ENCODE results near the gene CHP1.
"Not testable (repeated sequence)": the region's sequence is repeated elsewhere in the genome, so short reads cannot be mapped to it uniquely, and the experiment has no call there.

Gene CHP1

DNA sequence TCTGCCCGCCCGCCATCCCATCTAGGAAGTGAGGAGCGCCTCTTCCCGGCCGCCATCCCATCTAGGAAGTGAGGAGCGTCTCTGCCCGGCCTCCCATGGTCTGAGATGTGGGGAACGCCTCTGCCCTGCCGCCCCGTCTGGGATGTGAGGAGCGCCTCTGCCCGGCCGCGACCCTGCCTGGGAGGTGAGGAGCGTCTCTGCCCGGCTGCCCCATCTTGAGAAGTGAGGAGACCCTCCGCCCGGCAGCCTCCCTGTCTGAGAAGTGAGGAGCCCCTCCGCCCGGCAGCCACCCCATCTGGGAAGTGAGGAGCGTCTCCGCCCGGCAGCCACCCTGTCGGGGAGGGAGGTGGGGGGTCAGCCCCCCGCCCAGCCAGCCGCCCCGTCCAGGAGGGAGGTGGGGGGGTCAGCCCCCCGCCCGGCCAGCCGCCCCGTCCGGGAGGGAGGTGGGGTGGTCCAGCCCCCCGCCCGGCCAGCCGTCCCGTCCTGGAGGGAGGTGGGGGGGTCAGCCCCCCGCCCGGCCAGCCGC lies 89.8 kb downstream of the CHP1 start:
- H2BK12ac ChIP-seq (ENCODE audit: low read length in 2 of 2); H2AFZ ChIP-seq (ENCODE audit: low read depth, low read length); H2BK5ac ChIP-seq (ENCODE audit: low read depth, low read length, poor library complexity, severe bottlenecking); H3K9me3 ChIP-seq (ENCODE audit: control insufficient read depth, low read length); H4K91ac ChIP-seq (ENCODE audit: low read length); H3K18ac ChIP-seq (ENCODE audit: low read depth in 1 of 2, low read length in 2 of 2); H3K4ac ChIP-seq (ENCODE audit: low read depth in 1 of 2, low read length in 2 of 2); H3K9ac ChIP-seq (ENCODE audit: low read length); H3K14ac ChIP-seq (ENCODE audit: low read length in 2 of 2); H3K79me1 ChIP-seq (replicated peaks; ENCODE audit: low read length, poor library complexity, severe bottlenecking); H3K4me1 ChIP-seq (ENCODE audit: control insufficient read depth, insufficient read depth, low read depth, low read length); H3K4me2 ChIP-seq (ENCODE audit: low read length, poor library complexity, severe bottlenecking); DNase-seq; H3K27me3 ChIP-seq (ENCODE audit: control insufficient read depth in 1 of 2, insufficient read depth in 1 of 2, low read length in 2 of 2); H2AK5ac ChIP-seq (ENCODE audit: low read length, severe bottlenecking); H3K36me3 ChIP-seq (ENCODE audit: control insufficient read depth in 1 of 2, insufficient read depth in 2 of 2, low read depth in 1 of 2, low read length in 2 of 2); H3K23ac ChIP-seq (ENCODE audit: low read length in 2 of 2); H3K4me3 ChIP-seq (ENCODE audit: insufficient read depth in 1 of 2, low read depth in 1 of 2, low read length in 2 of 2); H3K27ac ChIP-seq (ENCODE audit: low read length, poor library complexity, severe bottlenecking); H4K8ac ChIP-seq (ENCODE audit: low read length); H2BK15ac ChIP-seq (ENCODE audit: low read depth, poor library complexity, severe bottlenecking); H2BK120ac ChIP-seq (ENCODE audit: low read depth, low read length): not testable (repeated sequence)
- 100% methylated on average over 15 of the region's 39 CpGs for WGBS

DNA sequence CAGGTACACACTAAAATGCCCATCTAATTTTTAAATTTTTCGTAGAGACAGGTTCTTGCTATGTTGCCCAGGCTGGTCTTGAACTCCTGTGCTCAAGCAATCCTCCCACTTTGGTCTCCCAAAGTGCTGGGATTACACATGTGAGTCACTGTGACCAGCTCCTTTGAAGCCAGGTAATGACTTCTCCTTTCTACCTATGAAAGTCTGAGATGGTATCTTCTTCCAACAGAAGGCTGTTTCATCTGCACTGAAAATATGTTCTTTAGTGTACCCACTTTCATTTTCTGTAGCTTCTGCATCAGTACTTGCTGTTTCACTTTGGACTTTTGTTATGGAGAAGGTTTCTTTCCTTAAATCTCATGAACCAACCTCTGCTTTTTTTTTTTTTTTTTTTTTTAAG lies 92.5 kb downstream of the CHP1 start:
- no peak overlapping the region for H3K14ac ChIP-seq (ENCODE audit: low read length in 2 of 2)
- 97% methylated on average over 1 of the region's 1 CpG for WGBS
- no peak overlapping the region for H3K23ac ChIP-seq (ENCODE audit: low read length in 2 of 2)

DNA sequence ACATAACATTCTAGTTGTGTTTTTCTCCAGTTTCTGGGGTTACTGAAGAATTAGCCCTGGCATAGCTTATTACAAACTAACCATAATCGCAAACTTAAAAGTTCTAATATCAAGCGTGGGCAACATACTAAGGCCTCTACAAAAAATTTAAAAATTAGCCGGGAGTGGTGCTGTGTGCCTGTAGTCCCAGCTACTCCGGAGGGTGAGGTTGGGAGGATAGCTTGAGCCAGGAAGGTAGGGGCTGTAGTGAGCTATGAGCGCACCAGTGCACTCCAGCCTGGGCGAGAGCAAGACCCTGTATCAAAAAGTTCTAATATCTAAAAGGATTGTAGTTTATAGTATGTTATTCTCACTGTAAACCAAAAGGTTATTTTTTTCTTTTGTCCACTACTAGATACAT lies 100.2 kb downstream of the CHP1 start:
- 68% methylated on average over 4 of the region's 6 CpGs for WGBS

More for the DNA sequence above, 92.5 kb downstream of the CHP1 start:
- Histone ChIP-seq H3K36me3 (ENCODE audit: control insufficient read depth in 1 of 2, insufficient read depth in 2 of 2, low read depth in 1 of 2, low read length in 2 of 2) (peaks cover 0 to 5% of the 10 kb centered on the region in 2 experiments), H3K9me3 (ENCODE audit: control insufficient read depth, low read length) (no peaks in the 10 kb centered on the region), H3K18ac (ENCODE audit: low read depth in 1 of 2, low read length in 2 of 2) (no peak overlapping the region), H3K4me1 (ENCODE audit: control insufficient read depth, insufficient read depth, low read depth, low read length) (peaks cover 1% of the 10 kb centered on the region), H3K27ac (ENCODE audit: low read length, poor library complexity, severe bottlenecking) (no peak overlapping the region), H2BK12ac (ENCODE audit: low read length in 2 of 2) (no peak overlapping the region), H4K8ac (ENCODE audit: low read length) (no peak overlapping the region), H4K91ac (ENCODE audit: low read length) (no peak overlapping the region), H3K4ac (ENCODE audit: low read depth in 1 of 2, low read length in 2 of 2) (no peak overlapping the region), H2BK5ac (ENCODE audit: low read depth, low read length, poor library complexity, severe bottlenecking) (no peak overlapping the region), H2BK120ac (ENCODE audit: low read depth, low read length) (no peak overlapping the region), H3K79me1 (replicated peaks; ENCODE audit: low read length, poor library complexity, severe bottlenecking) (no peaks in the 10 kb centered on the region), H3K27me3 (ENCODE audit: control insufficient read depth in 1 of 2, insufficient read depth in 1 of 2, low read length in 2 of 2) (no peaks in the 10 kb centered on the region), H3K4me3 (ENCODE audit: insufficient read depth in 1 of 2, low read depth in 1 of 2, low read length in 2 of 2) (no peak overlapping the region), H2BK15ac (ENCODE audit: low read depth, poor library complexity, severe bottlenecking) (no peak overlapping the region), H2AK5ac (ENCODE audit: low read length, severe bottlenecking) (no peak overlapping the region), H3K9ac (ENCODE audit: low read length) (no peak overlapping the region), H3K4me2 (ENCODE audit: low read length, poor library complexity, severe bottlenecking) (no peak overlapping the region), H2AFZ (ENCODE audit: low read depth, low read length) (no peak overlapping the region)
- no peak for DNase-seq

More for the DNA sequence above, 100.2 kb downstream of the CHP1 start:
- Histone ChIP-seq H3K18ac (ENCODE audit: low read depth in 1 of 2, low read length in 2 of 2) (no peak overlapping the region), H3K4me2 (ENCODE audit: low read length, poor library complexity, severe bottlenecking) (peak overlapping the region; percentile 23), H3K9ac (ENCODE audit: low read length) (peak overlapping the region; percentile 84), H3K9me3 (ENCODE audit: control insufficient read depth, low read length) (no peaks in the 10 kb centered on the region), H3K27me3 (ENCODE audit: control insufficient read depth in 1 of 2, insufficient read depth in 1 of 2, low read length in 2 of 2) (no peaks in the 10 kb centered on the region), H3K79me1 (replicated peaks; ENCODE audit: low read length, poor library complexity, severe bottlenecking) (peaks cover 3% of the 10 kb centered on the region), H2AFZ (ENCODE audit: low read depth, low read length) (peak overlapping the region; percentile 63), H2BK120ac (ENCODE audit: low read depth, low read length) (no peak overlapping the region), H4K91ac (ENCODE audit: low read length) (no peak overlapping the region), H4K8ac (ENCODE audit: low read length) (peak overlapping the region; percentile 76), H2BK15ac (ENCODE audit: low read depth, poor library complexity, severe bottlenecking) (no peak overlapping the region), H2BK5ac (ENCODE audit: low read depth, low read length, poor library complexity, severe bottlenecking) (no peak overlapping the region), H3K14ac (ENCODE audit: low read length in 2 of 2) (no peak overlapping the region), H3K4me3 (ENCODE audit: insufficient read depth in 1 of 2, low read depth in 1 of 2, low read length in 2 of 2) (peak overlapping the region in 1 of 2 experiments; percentile 98), H3K27ac (ENCODE audit: low read length, poor library complexity, severe bottlenecking) (no peak overlapping the region), H3K23ac (ENCODE audit: low read length in 2 of 2) (no peak overlapping the region), H3K4me1 (ENCODE audit: control insufficient read depth, insufficient read depth, low read depth, low read length) (peaks cover 6% of the 10 kb centered on the region), H3K4ac (ENCODE audit: low read depth in 1 of 2, low read length in 2 of 2) (no peak overlapping the region), H2BK12ac (ENCODE audit: low read length in 2 of 2) (no peak overlapping the region), H3K36me3 (ENCODE audit: control insufficient read depth in 1 of 2, insufficient read depth in 2 of 2, low read depth in 1 of 2, low read length in 2 of 2) (no peaks in the 10 kb centered on the region), H2AK5ac (ENCODE audit: low read length, severe bottlenecking) (no peak overlapping the region)
- DNase-seq: no peak
